DND-41 (cell line): Measurements from ENCODE around the gene CTNNBL1.

Experiments
- ATAC-seq: fragments of 200-7000 bp; cut with Tn5 transposase; 3 replicates; pipeline ENCODE4 v1.9.1; 2021; ENCODE audit warnings: low read depth; ENCODE audit not compliant: insufficient read depth
- DNase-seq: peaks from one replicate; pipeline ENCODE4 v3.0.0-alpha.2; 2020
- H2AFZ ChIP-seq: 2 replicates; pipeline ENCODE4 v1.6.0; 2012; ENCODE audit warnings: low read depth, low read length
- H3K27ac ChIP-seq: 2 replicates; pipeline ENCODE4 v1.5.1; 2012; ENCODE audit warnings: low read length, inconsistent platforms
- H3K27me3 ChIP-seq: fragments of 200-600 bp; sonication (generic); 2 replicates; pipeline ENCODE4 v1.6.0; 2012; ENCODE audit warnings: low read length, mild to moderate bottlenecking, inconsistent platforms; ENCODE audit not compliant: insufficient read depth, poor library complexity
- H3K36me3 ChIP-seq: 2 replicates; pipeline ENCODE4 v1.5.1; 2012; ENCODE audit warnings: low read length, inconsistent platforms; ENCODE audit not compliant: insufficient read depth
- H3K4me1 ChIP-seq: 2 replicates; pipeline ENCODE4 v1.5.1; 2012; ENCODE audit warnings: mild to moderate bottlenecking, low read length; ENCODE audit not compliant: insufficient read depth
- H3K4me2 ChIP-seq: 2 replicates; pipeline ENCODE4 v1.6.0; 2012; ENCODE audit warnings: mild to moderate bottlenecking, moderate library complexity, low read length, inconsistent platforms; ENCODE audit not compliant: insufficient read depth
- H3K4me3 ChIP-seq, 2 experiments: fragments of 200-600 bp in 1 of 2; shearing (Covaris generic) in 1 of 2; 2 replicates each; pipeline ENCODE4 v1.5.1; 2012 to 2016; ENCODE audit warnings: inconsistent platforms in 2 of 2, low read length in 2 of 2, mild to moderate bottlenecking in 2 of 2, low read depth in 1 of 2, moderate library complexity in 1 of 2
- H3K79me2 ChIP-seq: 2 replicates; pipeline ENCODE4 v1.6.0; 2012; ENCODE audit warnings: low read length, inconsistent platforms; ENCODE audit not compliant: insufficient read depth
- H3K9ac ChIP-seq: 2 replicates; pipeline ENCODE4 v1.6.0; 2012; ENCODE audit warnings: low read depth, mild to moderate bottlenecking, inconsistent platforms, low read length, moderate library complexity
- H3K9me3 ChIP-seq: 2 replicates; pipeline ENCODE4 v1.5.1; 2012; ENCODE audit warnings: low read length, moderate library complexity, mild to moderate bottlenecking, inconsistent platforms; ENCODE audit not compliant: insufficient read depth, severe bottlenecking
- H4K20me1 ChIP-seq: 2 replicates; pipeline ENCODE4 v1.6.0; 2012; ENCODE audit warnings: low read length; ENCODE audit not compliant: insufficient read depth
- EZH2 ChIP-seq: IDR thresholded peaks from 3 replicates; pipeline ENCODE4 v1.6.1; 2012; ENCODE audit warnings: borderline replicate concordance, low read depth, mild to moderate bottlenecking, moderate library complexity, low read length, inconsistent platforms; ENCODE audit not compliant: severe bottlenecking
- TF ChIP-seq, protein P1 (sequence below): IDR thresholded peaks from 2 replicates; pipeline ENCODE4 v1.5.1; 2012; ENCODE audit warnings: borderline replicate concordance, low read length, moderate library complexity, mild to moderate bottlenecking; ENCODE audit not compliant: poor library complexity, severe bottlenecking; ENCODE audit errors: extremely low read depth

CTNNBL1 gene

DNA sequence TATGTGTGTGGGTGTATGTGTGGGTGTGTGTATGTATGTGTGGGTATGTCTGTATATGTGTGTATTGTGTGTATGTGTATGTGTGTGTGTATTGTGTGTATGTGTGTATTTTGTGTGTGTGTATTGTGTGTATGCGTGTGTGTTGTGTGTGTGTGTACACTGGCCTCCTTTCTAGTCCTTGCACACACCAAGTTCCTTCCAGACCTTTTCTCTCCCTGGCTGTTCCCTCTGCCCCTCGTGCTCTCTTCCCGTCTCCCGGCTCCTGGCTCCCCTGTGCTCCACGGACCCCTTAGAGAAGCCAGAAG, 220.5 kb downstream of the CTNNBL1 start:
- no peak overlapping the region for H2AFZ ChIP-seq
- H3K27ac ChIP-seq, result no peak overlapping the region
- H3K4me2 ChIP-seq, result no peak overlapping the region
- no peak for TF ChIP-seq EZH2
- TF ChIP-seq, protein P1, sequence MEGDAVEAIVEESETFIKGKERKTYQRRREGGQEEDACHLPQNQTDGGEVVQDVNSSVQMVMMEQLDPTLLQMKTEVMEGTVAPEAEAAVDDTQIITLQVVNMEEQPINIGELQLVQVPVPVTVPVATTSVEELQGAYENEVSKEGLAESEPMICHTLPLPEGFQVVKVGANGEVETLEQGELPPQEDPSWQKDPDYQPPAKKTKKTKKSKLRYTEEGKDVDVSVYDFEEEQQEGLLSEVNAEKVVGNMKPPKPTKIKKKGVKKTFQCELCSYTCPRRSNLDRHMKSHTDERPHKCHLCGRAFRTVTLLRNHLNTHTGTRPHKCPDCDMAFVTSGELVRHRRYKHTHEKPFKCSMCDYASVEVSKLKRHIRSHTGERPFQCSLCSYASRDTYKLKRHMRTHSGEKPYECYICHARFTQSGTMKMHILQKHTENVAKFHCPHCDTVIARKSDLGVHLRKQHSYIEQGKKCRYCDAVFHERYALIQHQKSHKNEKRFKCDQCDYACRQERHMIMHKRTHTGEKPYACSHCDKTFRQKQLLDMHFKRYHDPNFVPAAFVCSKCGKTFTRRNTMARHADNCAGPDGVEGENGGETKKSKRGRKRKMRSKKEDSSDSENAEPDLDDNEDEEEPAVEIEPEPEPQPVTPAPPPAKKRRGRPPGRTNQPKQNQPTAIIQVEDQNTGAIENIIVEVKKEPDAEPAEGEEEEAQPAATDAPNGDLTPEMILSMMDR, result no peak
- ATAC-seq (no peak), DNase-seq (no peak)
- H4K20me1 ChIP-seq, result peaks cover 15% of the 10 kb centered on the region
- peaks cover 35% of the 10 kb centered on the region for H3K27me3 ChIP-seq
- H3K79me2 ChIP-seq, result no peaks in the 10 kb centered on the region
- no peak overlapping the region for H3K9ac ChIP-seq
- H3K4me3 ChIP-seq, result no peak overlapping the region
- no peaks in the 10 kb centered on the region for H3K9me3 ChIP-seq
- no peaks in the 10 kb centered on the region for H3K36me3 ChIP-seq
- no peaks in the 10 kb centered on the region for H3K4me1 ChIP-seq

DNA sequence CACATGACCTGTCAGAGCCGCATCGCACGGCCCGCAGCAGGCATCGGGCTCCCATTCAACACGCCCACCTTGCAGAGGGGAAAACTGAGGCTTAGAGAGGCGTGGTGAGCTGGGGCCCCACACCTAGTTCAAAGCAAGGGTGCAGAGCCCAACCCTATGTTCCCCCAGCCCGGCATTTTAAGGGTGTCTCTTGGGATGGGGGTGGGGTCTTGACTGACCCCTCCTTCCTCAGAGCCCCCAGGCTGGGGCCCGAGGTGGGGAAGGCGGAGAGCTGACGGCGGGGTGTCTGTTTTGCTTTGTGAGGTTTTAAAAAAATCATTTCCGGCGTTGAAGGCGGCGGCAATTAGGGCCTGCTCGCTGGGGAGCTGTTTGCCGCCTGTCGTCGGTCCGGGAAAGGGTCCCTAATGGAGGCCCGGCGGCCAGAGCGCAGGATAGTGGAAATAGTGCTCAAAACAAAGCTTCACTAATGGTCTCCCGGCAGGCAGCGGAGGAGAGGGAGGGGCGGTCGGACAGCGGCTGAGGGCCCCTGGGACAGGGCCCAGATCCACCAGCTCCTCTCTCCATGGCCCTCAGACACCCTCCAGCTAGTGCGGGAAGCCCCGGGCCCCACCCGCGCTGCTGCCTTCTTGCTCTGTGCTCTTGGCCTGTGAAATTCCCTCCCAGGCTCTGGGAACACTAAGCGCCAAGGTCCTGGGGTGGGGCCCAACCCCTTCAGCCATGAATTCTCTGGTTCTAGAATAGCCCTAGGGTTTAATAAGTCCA, 221.0 kb downstream of the CTNNBL1 start:
- DNase-seq (no peak), ATAC-seq (no peak)
- Histone ChIP-seq H3K9ac (no peak overlapping the region), H3K36me3 (no peaks in the 10 kb centered on the region), H2AFZ (no peak overlapping the region), H3K4me3 (no peak overlapping the region), H3K4me2 (no peak overlapping the region), H3K9me3 (no peaks in the 10 kb centered on the region), H3K79me2 (no peaks in the 10 kb centered on the region), H4K20me1 (peaks cover 14% of the 10 kb centered on the region), H3K4me1 (no peaks in the 10 kb centered on the region), H3K27ac (no peak overlapping the region), H3K27me3 (peaks cover 31% of the 10 kb centered on the region)
- no peak for TF ChIP-seq EZH2
- TF ChIP-seq, protein P1, result no peak

DNA sequence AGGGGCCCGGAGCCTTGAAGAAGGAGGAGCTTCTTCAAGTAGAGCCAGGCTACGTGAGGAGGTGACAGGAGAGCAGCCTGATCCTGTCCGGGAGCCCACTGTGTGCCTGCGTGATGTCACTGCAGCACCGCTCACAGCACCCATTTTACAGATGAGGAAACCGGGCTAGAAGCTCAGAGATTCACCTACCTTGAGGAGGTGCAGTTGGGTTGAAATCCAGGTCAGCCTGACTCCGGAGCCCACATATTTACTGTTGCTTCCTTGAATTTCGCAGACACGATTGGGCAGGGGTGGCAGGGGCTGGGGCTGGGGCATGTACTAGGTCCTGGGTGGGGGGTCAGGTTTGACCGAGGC, 221.6 kb downstream of the CTNNBL1 start:
- Histone ChIP-seq H3K9ac (no peak overlapping the region), H3K9me3 (no peaks in the 10 kb centered on the region), H2AFZ (no peak overlapping the region), H3K4me1 (no peaks in the 10 kb centered on the region), H3K27me3 (peaks cover 30% of the 10 kb centered on the region), H3K36me3 (no peaks in the 10 kb centered on the region), H3K4me2 (no peak overlapping the region), H3K79me2 (no peaks in the 10 kb centered on the region), H4K20me1 (peaks cover 19% of the 10 kb centered on the region), H3K27ac (no peak overlapping the region), H3K4me3 (no peak overlapping the region)
- TF ChIP-seq, protein P1, result no peak
- TF ChIP-seq EZH2, result no peak
- ATAC-seq (no peak), DNase-seq (no peak)
